Activated CD4-positive, alpha-beta T cell treated with anti-CD3 and anti-CD28 coated beads, Interleukin-2, amount 10 ng/mL, durations not matched to agents 24 days and 14 days (primary cell): ENCODE results near the gene MGAT4D. TPM values are rescaled to one million over a fixed set of nuclear protein-coding genes. Genes with fewer than 3 reads are reported as not detected.
"Not testable (repeated sequence)": the region's sequence is repeated elsewhere in the genome, so short reads cannot be mapped to it uniquely, and the experiment has no call there.

Source experiments
- DNase-seq: peaks from one replicate; pipeline ENCODE4 v3.0.0; 2022
- H3K27ac Mint-ChIP-seq: one replicate; pipeline ENCODE4 v1.8.0; 2022; ENCODE audit warnings: mild to moderate bottlenecking, mixed read lengths
- H3K27me3 Mint-ChIP-seq: one replicate; pipeline ENCODE4 v1.8.0; 2022; ENCODE audit warnings: mixed read lengths
- H3K36me3 Mint-ChIP-seq: one replicate; pipeline ENCODE4 v1.8.0; 2022; ENCODE audit warnings: low read depth, mild to moderate bottlenecking, mixed read lengths
- H3K4me1 Mint-ChIP-seq: one replicate; pipeline ENCODE4 v1.8.0; 2021; ENCODE audit warnings: mixed read lengths
- H3K4me3 Mint-ChIP-seq: one replicate; pipeline ENCODE4 v1.8.0; 2022; ENCODE audit warnings: mild to moderate bottlenecking, moderate library complexity, mixed read lengths
- H3K9me3 Mint-ChIP-seq: one replicate; pipeline ENCODE4 v1.8.0; 2021; ENCODE audit warnings: mixed read lengths
- intact Hi-C: fragments of 100-400 bp; cut with micrococcal nuclease; formaldehyde crosslinking; loops from one replicate; pipeline ENCODE4 v1.15.1; 2023
- total RNA-seq: library from RNA; stranded (reverse); gene quantifications from 2 replicates; pipeline ENCODE4 v1.2.3, GENCODE V29; 2022

Gene MGAT4D
- total RNA-seq, 1 donor from 2014 or later, result not detected

DNA sequence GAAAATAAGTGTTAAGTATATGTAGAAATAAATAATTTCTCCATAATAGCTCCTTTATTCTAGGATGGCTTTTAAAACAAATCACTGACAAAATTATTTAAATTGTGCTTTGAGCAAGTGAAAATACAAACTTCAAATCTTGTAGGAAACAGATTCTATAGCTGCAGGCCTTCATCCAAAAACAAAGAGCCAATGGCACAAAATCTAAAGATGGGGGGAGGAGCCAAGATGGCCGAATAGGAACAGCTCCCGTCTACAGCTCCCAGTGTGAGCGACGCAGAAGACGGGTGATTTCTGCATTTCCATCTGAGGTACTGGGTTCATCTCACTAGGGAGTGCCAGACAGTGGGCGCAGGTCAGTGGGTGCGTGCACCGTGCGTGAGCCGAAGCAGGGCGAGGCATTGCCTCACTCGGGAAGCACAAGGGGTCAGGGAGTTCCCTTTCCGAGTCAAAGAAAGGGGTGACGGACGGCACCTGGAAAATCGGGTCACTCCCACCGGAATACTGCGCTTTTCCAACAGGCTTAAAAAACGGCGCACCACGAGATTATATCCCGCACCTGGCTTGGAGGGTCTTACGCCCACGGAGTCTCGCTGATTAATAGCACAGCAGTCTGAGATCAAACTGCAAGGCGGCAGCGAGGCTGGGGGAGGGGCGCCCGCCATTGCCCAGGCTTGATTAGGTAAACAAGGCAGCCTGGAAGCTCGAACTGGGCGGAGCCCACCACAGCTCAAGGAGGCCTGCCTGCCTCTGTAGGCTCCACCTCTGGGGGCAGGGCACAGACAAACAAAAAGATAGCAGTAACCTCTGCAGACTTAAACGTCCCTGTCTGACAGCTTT is 84.7 kb downstream of the MGAT4D start:
- H3K9me3 Mint-ChIP-seq, H3K27ac Mint-ChIP-seq, H3K4me3 Mint-ChIP-seq, H3K36me3 Mint-ChIP-seq, intact Hi-C loops, H3K4me1 Mint-ChIP-seq, DNase-seq, H3K27me3 Mint-ChIP-seq: not testable (repeated sequence)

DNA sequence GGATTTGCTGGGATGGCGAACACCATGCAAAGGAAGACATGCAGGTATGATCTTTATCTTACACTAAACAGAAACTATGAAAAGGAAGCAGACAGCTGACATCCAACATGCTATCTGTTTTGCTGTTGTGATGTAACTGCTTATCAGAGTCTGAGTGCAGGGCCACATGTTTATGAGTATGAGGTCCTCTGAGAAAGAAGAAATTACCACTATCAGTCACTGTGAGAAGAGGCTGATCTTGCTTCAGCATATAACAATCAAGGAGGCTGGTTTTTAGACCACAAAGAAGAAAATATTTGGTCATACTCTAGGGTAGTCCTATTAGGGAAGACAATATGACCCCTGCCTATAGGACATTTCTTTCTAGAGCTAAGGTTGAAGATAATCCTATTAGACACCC is 89.1 kb downstream of the MGAT4D start:
- H3K4me1 Mint-ChIP-seq, result no peaks in the 10 kb centered on the region
- no peaks in the 10 kb centered on the region for H3K9me3 Mint-ChIP-seq
- H3K36me3 Mint-ChIP-seq, result no peaks in the 10 kb centered on the region
- H3K27me3 Mint-ChIP-seq, result peaks cover 17% of the 10 kb centered on the region
- intact Hi-C loops, result no loop called here
- no peak overlapping the region for H3K4me3 Mint-ChIP-seq
- H3K27ac Mint-ChIP-seq, result no peak overlapping the region
- DNase-seq, result no peak

DNA sequence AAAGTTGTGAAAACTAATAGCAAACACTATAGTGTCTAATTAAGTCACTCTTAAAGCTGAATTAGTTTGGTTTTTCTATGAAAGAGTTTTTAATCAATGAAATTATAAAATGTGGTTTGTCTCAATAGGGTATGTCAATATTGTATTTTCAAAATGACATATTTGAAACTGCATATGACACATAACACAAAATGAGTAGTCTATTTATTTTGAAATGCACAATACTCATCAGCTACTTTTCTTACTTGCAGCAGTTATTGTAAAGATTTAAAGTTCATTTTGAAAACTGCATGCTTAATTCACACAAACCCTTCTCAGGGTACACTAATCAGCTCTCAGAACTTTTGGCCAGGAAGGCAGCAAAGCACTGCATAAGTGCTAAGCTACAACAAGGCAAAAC is 91.8 kb downstream of the MGAT4D start:
- no peaks in the 10 kb centered on the region for H3K4me1 Mint-ChIP-seq
- no peak overlapping the region for H3K4me3 Mint-ChIP-seq
- H3K9me3 Mint-ChIP-seq, result no peaks in the 10 kb centered on the region
- intact Hi-C loops, result no loop called here
- no peaks in the 10 kb centered on the region for H3K36me3 Mint-ChIP-seq
- peaks cover 13% of the 10 kb centered on the region for H3K27me3 Mint-ChIP-seq
- no peak for DNase-seq
- no peak overlapping the region for H3K27ac Mint-ChIP-seq

DNA sequence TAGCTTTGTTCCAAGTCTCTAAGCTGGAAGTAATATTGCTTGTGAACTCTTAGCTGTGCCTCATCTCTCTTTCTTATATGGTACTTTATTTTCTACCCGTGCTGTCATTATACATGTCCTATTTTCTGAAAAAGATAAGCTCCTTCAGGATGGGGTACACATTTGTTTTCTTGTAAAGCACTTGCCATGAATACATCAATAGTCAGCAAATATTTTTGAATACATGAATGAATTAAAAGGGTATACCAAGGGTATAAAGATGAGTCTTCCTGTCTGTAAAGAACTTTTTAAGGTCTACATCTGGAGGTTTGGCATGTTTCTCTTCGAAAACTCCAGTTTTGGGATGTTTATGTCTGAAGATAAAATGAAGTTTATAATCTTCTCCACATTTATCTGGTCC is 98.0 kb downstream of the MGAT4D start:
- intact Hi-C loops, result no loop called here
- Mint-ChIP-seq H3K4me1 (no peaks in the 10 kb centered on the region), H3K27me3 (peaks cover 20% of the 10 kb centered on the region), H3K27ac (no peak overlapping the region), H3K9me3 (no peaks in the 10 kb centered on the region), H3K4me3 (no peak overlapping the region), H3K36me3 (no peaks in the 10 kb centered on the region)
- DNase-seq, result no peak

DNA sequence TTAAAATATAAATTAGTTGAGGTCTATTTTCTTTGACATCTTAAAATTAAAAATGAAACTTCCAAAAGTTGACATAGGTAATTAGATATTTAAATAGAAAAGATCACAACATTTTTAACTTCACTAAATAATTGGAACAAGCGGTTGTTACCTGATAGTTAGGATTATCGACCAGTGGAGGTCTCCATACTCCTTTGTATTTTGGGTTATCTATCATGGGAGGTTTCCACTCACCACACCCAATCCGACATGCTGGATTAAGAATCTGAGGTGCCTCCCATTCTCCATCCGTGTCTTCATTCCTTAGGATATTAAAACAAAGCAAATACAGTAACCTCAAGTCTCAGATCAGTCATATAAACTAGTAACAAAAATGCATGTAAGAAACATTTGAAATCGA is 102.4 kb downstream of the MGAT4D start:
- DNase-seq, result no peak
- Mint-ChIP-seq H3K4me3 (no peak overlapping the region), H3K27me3 (peaks cover 27% of the 10 kb centered on the region), H3K36me3 (no peaks in the 10 kb centered on the region), H3K4me1 (no peaks in the 10 kb centered on the region), H3K27ac (no peak overlapping the region), H3K9me3 (no peaks in the 10 kb centered on the region)
- intact Hi-C loops, result no loop called here

Other genes starting within 250 kb of the MGAT4D start
- 33.7 and 33.8 TPM in 2 replicates for gene SCOC, start 124.6 kb downstream of the MGAT4D start, total RNA-seq
- not detected in 2 replicates for gene CLGN, start 70.6 kb downstream of the MGAT4D start, total RNA-seq
- 10.5 and 12.3 TPM in 2 replicates for gene ELMOD2, start 25.9 kb upstream of the MGAT4D start, total RNA-seq
- not detected in 2 replicates for gene UCP1, start 70.7 kb upstream of the MGAT4D start, total RNA-seq